GM19395 (cell line): ENCODE measurements around the gene TUBB3.
"Not testable (repeated sequence)": the region's sequence is repeated elsewhere in the genome, so short reads cannot be mapped to it uniquely, and the experiment has no call there.

Experiments used
- ATAC-seq: cut with Tn5 transposase; IDR thresholded peaks from one replicate; pipeline ENCODE4 v1.9.1; 2021; ENCODE audit warnings: mild to moderate bottlenecking, moderate library complexity; ENCODE audit not compliant: unreplicated experiment

The TUBB3 gene

DNA sequence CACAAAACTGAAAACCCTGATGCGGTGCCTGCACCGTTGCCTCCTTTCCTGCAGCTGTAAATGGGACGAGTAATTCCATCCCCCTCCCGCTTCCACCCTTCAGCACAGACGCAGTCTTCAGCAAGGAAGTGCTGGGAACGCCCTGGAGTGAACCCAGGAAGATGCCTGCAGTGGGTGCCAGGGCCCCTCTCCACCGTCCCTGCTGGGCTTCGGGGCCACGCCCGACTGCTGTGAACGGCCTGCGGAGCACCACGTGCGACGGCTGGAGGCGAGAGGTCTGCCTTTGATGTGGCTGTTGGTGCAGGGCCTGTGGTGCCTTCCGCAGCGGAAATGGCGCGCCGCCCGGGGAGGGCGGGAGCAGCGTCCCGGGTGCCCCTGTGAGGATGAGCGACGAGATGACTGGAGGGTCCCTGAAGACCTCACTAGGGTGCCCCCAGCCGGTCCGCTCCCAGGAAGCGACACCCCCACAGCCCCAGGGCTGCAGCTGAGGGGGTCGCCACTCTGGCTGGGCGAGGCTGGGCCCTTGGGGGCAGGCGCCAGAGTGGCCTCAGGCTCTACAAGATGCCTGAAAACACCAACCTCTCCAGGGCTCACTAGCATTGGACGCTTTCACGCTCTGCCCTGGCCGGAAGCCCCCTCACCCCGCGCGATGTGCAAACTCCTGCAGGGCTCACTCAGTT, 5.2 kb upstream of the TUBB3 start:
- peak; percentile 71 for ATAC-seq

DNA sequence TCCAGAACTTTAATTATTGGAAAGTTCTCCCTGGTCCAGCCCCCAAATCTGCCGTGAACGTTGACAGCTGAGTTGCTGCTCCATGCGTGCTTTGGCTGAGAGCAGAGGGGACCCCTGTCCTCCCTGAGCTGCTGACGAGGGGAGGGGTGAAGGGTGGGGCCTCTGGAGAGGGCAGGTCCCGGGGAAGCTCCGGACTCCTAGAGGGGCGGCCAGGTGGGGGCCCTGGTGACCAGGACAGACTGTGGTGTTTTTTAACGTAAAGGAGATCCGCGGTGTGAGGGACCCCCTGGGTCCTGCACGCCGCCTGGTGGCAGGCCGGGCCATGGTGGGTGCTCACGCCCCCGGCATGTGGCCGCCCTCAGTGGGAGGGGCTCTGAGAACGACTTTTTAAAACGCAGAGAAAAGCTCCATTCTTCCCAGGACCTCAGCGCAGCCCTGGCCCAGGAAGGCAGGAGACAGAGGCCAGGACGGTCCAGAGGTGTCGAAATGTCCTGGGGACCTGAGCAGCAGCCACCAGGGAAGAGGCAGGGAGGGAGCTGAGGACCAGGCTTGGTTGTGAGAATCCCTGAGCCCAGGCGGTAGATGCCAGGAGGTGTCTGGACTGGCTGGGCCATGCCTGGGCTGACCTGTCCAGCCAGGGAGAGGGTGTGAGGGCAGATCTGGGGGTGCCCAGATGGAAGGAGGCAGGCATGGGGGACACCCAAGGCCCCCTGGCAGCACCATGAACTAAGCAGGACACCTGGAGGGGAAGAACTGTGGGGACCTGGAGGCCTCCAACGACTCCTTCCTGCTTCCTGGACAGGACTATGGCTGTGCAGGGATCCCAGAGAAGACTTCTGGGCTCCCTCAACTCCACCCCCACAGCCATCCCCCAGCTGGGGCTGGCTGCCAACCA, 4.4 kb upstream of the TUBB3 start, which contains the start of gene MC1R:
MC1R (plus strand) TSS at position 410 of the 895 bp plus-strand sequence; CDS start at position 807, 397 bp downstream.
- peak; percentile 22 for ATAC-seq

DNA sequence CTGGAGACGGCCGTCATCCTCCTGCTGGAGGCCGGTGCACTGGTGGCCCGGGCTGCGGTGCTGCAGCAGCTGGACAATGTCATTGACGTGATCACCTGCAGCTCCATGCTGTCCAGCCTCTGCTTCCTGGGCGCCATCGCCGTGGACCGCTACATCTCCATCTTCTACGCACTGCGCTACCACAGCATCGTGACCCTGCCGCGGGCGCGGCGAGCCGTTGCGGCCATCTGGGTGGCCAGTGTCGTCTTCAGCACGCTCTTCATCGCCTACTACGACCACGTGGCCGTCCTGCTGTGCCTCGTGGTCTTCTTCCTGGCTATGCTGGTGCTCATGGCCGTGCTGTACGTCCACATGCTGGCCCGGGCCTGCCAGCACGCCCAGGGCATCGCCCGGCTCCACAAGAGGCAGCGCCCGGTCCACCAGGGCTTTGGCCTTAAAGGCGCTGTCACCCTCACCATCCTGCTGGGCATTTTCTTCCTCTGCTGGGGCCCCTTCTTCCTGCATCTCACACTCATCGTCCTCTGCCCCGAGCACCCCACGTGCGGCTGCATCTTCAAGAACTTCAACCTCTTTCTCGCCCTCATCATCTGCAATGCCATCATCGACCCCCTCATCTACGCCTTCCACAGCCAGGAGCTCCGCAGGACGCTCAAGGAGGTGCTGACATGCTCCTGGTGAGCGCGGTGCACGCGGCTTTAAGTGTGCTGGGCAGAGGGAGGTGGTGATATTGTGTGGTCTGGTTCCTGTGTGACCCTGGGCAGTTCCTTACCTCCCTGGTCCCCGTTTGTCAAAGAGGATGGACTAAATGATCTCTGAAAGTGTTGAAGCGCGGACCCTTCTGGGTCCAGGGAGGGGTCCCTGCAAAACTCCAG, 3.4 kb upstream of the TUBB3 start:
- no peak for ATAC-seq

DNA sequence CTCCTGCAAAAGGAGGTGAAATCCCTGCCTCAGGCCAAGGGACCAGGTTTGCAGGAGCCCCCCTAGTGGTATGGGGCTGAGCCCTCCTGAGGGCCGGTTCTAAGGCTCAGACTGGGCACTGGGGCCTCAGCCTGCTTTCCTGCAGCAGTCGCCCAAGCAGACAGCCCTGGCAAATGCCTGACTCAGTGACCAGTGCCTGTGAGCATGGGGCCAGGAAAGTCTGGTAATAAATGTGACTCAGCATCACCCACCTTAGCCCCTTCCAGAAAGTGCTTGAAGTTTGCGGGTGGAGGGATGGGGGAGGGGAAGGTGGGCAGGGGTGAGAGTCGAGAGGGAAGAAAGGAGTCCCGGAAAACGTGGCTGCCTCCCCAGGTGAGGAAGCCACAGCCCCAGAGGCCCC, 2.4 kb upstream of the TUBB3 start:
- ATAC-seq, result no peak

DNA sequence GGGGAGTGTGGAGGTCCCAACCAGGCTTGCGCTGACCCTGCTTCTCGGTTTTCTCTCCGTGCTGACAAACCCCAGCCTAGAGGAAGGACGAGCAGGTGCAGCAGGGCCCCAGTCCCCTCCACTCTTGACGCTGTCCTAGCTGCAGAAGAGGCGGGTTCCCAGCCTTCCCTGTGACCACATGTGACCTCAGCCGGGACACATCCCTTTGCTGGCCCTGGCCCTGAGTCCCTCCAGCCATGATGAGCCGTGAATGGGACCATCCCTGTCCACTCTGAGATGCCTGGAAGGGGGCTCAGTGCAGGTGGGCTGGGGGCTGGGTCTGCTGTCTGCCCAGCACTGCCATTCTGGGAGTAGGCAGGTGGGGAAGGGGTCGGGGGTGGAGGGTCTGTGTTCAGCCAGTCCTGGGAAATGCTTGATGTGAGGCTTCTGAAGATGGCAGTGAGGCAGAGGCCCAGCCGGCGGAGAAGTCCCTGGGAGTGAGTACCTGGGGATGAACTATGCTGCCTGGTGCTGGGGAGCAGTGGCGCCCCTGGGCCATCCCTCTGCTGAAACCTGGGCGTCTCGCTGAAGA, 1.9 kb upstream of the TUBB3 start:
- ATAC-seq, result no peak

DNA sequence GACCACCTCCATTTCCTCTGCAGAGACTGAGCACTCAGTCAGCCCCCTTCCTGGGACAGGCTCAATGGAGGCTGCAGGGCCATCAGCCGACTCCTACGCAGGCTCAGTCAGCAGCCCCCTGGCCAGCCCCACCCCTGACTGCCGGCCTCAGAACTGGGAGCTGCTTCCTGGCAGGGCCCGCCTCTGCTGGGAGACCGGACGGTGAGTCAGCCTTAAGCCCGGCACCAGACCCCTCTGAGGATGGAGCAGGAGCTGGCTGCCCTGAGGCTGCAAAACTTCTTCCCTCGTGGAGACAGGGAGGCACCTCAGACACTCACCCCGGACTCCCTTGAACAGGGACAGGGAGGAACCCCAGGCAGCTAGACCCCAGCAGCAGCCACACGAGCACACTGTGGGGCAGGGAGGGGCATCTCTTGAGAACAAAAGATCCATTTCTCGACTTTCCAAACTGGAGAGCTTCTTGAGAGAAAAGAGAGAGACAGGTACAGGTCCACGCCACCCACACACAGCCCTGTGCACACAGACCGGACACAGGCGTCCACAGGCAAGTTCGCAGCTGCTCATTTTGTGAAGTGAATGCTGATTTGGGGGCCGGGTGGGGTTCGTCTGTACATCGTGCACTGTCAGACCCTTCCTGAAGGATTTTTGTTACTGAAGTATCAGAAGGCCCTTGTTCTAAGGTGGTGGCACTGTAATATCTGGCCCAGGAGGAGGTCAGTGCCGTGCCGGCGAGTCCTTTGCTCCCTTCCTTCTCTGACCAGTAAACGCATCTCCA, 1.3 kb upstream of the TUBB3 start:
- no peak for ATAC-seq

DNA sequence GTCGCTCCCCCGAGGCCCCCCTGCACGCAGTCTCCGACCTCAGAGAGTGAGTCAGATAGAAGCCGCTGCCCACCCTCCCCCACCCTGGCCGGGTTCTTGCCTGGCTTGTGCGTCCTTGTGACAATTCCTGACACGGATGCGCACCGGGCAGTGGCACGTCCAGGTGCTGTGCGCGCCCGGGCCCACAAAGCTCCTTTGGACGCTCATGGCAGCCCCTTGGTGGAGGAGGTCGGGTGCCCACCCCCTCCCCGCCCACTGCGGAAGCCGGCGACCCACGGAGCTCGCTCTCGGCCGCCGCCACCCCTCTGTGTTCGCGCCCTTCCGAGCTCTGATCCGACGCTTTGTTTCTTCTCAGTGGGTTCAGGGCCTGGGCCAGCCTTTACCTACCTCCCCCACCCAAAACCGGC, 662 bp upstream of the TUBB3 start:
- no peak for ATAC-seq

DNA sequence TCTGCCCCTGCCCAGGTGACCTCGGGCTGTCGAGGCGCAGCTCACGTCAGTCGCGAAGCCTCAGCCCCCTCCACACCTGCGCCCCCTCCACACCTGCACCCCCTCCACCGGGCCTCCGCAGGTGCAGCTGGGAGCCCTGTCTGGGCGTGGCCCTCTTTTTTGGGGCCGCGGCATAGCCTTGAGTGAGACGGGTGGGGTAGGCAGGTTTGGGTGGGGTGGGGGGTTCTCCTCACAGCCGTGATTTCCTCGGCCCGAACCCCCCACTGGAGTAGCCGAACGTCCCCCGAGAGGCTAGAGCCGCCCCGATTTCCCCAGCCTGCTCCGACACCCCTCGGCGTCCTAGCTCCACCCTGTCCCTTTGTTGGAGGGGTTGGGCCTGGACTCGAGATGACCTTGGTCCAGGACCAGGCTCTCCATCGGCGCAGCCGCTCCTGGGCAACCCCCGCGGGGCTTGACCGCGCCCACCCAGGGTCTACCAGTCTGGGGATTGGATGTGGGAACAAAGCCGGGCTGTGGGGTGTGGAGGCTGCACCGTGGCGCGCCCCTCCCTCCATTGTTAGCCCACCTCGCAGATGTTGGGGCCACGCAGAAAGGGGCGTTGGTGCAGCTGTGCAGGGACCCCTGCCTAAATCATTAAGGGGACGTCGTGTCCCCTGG, 626 bp downstream of the TUBB3 start:
- ATAC-seq, result no peak

DNA sequence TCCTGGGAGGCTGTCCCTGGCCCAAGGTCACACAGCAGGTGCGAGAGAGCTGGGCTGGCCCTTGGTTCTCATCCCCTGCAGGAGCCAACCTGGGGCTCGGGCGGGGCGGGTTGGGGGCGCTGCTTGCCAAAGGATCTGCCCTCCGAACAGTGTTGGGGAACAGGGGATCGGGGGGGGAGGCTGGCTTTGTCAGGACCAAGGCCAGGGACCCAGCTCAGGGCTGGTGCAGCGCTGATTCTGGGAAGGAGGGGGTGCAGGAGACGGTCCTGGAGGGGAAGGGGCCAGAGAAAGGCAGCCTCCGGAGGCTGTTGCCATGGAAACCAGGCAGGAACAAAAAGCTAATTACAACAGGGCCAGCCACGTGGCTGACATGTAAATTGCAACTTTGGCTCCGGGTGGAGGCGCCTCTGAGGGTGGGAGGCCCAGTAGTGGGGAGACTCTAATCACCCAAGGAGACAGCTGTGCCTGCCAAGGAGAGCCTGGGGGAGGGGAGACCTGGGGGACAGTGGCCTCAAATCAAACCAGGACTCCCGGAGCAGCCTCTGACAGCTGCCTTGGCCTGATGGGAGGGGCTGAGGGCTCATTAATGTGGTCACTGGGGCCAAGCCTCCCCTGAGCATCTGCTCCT, 1.3 kb downstream of the TUBB3 start:
- ATAC-seq, result no peak

DNA sequence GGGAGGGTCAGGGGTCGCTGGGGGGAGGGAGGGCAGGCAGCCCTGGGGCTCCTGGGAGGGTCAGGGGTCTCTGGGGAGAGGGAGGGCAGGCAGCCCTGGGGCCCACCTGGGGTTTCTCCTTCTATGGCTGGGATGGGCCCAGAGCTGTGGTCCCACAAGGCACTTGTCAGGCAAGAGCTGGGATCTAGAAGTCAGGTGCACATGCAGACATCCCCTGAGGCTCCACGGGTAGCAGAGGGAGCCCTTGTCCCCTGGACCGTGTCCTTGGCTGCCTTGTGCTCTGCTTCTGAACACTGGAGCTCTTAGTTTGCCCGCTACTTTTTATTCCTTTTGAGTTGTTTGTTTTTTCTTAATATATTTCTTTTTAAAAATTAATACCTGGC, 1.8 kb downstream of the TUBB3 start:
- no peak for ATAC-seq

DNA sequence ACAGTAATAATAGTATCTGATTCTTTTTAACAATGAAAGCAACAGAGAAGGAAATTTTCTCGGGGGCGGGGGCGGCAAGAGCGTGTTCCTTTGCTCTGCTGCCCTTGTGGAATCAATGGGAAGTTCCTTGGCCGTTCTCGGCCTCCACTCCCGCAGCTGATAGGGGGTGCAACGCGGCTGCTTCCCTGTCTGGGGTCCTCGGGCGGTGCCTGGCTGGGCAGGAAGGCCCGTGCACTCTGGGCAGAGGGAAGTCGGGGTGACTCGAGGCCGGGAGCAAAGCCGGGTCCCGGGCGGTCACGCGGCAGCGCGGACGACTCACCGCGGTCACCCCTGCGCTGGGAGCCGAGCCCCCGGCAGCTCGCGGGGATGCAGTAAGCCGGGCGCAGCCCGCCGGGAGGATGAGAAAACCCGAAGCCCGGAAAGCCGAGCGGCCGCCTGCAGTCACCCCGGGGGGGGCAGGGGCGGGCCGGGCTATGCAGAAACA, 2.5 kb downstream of the TUBB3 start:
- ATAC-seq, result peak; percentile 21

DNA sequence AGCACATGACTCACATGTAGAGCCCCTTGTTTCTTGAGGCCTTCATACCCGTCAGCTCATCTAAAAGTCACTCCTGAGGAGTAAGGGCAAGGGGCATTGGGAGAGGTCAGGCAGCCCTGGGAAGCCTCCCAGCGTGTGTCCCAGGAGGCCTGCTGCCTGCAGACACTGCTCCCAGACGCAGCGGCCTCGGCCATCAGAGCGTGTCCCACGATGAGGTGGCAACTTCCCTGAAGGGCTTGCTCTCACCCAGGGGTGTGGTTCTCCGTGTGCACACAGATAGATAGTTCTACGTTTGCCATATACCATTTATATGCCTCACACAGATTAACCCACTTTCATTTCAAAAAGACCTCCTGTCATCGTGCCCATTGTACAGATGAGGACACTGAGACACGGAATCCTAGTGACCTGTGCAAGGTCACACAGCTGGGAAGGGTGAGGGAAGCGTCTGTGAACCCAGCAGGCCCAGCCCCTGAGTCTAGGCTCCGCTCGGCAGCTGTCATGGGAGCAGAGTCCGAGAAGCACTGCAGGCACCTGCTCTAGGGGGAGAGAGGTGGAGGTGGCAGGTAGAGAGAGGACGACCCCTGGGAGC, 8.3 kb downstream of the TUBB3 start:
- no peak for ATAC-seq

DNA sequence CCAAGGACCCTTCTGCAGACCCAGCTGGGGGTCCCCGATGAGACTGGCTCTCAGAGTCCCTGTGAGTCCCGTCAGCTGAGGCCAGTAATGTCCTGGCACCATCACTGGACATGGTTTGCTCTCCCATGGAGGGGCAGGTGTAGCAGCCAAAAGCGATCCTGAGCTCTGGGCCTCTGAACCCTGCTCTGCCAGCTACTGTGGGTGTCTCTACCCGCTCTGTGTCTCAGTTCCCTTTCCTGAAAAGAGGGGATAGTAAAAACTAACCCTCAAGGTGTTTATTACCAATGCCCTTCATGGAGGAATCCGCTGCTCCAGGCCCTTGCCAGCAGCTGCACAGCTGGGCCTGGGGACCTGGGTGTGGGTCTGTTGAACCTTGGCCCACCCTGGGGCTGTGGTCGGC, 8.8 kb downstream of the TUBB3 start:
- ATAC-seq, result no peak

DNA sequence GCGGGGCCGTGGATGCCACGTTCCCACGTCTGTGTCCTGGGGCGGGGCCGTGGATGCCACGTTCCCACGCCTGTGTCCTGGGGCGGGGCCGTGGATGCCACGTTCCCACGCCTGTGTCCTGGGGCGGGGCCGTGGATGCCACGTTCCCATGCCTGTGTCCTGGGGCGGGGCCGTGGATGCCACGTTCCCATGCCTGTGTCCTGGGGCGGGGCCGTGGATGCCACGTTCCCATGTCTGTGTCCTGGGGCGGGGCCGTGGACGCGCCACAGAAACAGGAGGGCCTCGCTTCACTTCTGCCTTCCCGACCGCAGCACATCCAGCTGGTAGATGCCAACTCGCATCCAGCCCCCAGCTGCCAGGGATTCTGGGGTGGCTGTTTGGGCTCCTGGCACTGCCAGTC, 10.9 kb downstream of the TUBB3 start:
- not testable (repeated sequence) for ATAC-seq

DNA sequence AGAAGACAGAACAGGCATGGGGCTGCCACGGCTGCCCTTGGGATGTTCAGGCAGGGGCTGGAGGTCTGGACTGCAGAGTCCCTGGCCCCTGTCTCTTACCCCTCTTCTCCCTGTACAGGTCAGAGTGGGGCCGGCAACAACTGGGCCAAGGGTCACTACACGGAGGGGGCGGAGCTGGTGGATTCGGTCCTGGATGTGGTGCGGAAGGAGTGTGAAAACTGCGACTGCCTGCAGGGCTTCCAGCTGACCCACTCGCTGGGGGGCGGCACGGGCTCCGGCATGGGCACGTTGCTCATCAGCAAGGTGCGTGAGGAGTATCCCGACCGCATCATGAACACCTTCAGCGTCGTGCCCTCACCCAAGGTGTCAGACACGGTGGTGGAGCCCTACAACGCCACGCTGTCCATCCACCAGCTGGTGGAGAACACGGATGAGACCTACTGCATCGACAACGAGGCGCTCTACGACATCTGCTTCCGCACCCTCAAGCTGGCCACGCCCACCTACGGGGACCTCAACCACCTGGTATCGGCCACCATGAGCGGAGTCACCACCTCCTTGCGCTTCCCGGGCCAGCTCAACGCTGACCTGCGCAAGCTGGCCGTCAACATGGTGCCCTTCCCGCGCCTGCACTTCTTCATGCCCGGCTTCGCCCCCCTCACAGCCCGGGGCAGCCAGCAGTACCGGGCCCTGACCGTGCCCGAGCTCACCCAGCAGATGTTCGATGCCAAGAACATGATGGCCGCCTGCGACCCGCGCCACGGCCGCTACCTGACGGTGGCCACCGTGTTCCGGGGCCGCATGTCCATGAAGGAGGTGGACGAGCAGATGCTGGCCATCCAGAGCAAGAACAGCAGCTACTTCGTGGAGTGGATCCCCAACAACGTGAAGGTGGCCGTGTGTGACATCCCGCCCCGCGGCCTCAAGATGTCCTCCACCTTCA, 11.7 kb downstream of the TUBB3 start:
- no peak for ATAC-seq

DNA sequence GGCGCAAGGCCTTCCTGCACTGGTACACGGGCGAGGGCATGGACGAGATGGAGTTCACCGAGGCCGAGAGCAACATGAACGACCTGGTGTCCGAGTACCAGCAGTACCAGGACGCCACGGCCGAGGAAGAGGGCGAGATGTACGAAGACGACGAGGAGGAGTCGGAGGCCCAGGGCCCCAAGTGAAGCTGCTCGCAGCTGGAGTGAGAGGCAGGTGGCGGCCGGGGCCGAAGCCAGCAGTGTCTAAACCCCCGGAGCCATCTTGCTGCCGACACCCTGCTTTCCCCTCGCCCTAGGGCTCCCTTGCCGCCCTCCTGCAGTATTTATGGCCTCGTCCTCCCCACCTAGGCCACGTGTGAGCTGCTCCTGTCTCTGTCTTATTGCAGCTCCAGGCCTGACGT, 12.5 kb downstream of the TUBB3 start:
- ATAC-seq, result not testable (repeated sequence)

DNA sequence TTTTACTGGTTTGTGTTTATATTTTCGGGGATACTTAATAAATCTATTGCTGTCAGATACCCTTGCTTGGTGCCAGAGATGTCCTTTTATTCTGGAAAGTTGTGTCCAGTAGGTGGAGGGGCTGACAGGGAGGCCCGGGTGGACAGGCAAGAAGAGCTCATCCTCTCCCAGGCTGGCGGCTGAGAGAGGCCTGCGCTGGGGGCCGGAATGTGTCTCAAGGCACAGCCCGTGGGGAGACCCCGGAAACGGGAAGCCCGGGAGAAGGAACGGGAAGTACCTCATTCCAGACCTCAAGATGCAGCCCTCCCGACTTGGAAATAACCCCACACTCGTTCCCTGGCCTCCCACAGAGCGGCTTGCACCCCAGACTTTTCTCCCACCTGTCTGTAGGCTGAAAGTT, 12.9 kb downstream of the TUBB3 start:
- no peak for ATAC-seq

DNA sequence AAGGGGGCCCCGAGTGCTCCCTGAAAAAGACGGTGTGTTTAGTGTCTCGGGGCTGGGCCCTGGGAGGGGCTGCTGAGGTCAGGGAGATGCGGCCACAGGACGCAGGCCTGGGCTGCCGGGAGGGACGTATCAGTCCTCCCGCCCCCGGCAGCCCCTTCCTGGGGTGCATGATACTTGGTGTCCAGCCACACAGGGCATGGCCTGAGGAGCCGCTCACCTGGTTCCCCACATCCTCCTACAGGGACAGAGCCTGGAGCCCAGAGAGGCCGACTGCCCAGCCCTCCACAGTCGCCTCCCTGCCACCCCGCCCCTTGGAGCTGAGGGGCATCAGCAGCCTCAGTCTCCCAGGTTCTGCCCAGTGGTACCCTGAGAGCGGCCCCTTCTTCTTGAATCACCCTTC, 13.4 kb downstream of the TUBB3 start:
- no peak for ATAC-seq
